B cell (primary cell): ENCODE results near the gene EFNA5. TPM values are rescaled to one million over a fixed set of nuclear protein-coding genes. Genes with fewer than 3 reads are reported as not detected.

Experiments
- ATAC-seq: fragments of 200-7000 bp; cut with Tn5 transposase; one replicate; pipeline ENCODE4 v1.10.0; 2021; ENCODE audit warnings: low read depth, mild to moderate bottlenecking, moderate number of reproducible peaks, moderate library complexity
- CTCF ChIA-PET: fragments of 350-600 bp; sonication (Branson Sonifier 250); formaldehyde crosslinking; loops from one replicate; lab custom pipeline; 2021; ENCODE audit warnings: antibody characterized with exemption, inconsistent platforms; lab: Charles Lee
- POLR2A ChIA-PET: fragments of 350-600 bp; sonication (Branson Sonifier 250); formaldehyde crosslinking; loops from one replicate; lab custom pipeline; 2021; ENCODE audit warnings: antibody characterized with exemption; lab: Charles Lee
- DNase-seq: peaks from one replicate; pipeline ENCODE4 v3.0.0; 2013
- H2AFZ ChIP-seq: 2 replicates; pipeline ENCODE4 v1.6.1; 2012; ENCODE audit warnings: mild to moderate bottlenecking, low read depth, low read length; ENCODE audit not compliant: insufficient read depth, poor library complexity, severe bottlenecking
- H3K27ac ChIP-seq, 2 donors: 1 replicate in 1 of 2; 2 replicates in 1 of 2; pipeline ENCODE4 v1.5.1; 2012 to 2013; ENCODE audit warnings: low read length in 2 of 2, mild to moderate bottlenecking in 2 of 2, moderate library complexity in 1 of 2
- H3K27me3 ChIP-seq, 4 experiments: fragments of 200-600 bp in 1 of 4; sonication (generic) in 1 of 4; replicated peaks in 1 of 4; 1 replicate in 2 of 4; 2 replicates in 2 of 4; pipeline versions ENCODE4 v1.6.1 to v1.7.0; 2013 to 2016; ENCODE audit warnings: low read length in 3 of 4, mild to moderate bottlenecking in 2 of 4, mixed read lengths in 1 of 4, moderate library complexity in 1 of 4; ENCODE audit not compliant: insufficient read depth in 4 of 4, control insufficient read depth in 3 of 4; ENCODE audit errors: control extremely low read depth in 1 of 4
- H3K36me3 ChIP-seq, 2 experiments: replicated peaks in 1 of 2; 1 replicate in 1 of 2; 2 replicates in 1 of 2; pipeline versions ENCODE4 v1.6.1 to v1.7.1; 2013; ENCODE audit warnings: low read length in 1 of 2; ENCODE audit not compliant: insufficient read depth in 2 of 2, control insufficient read depth in 1 of 2; ENCODE audit errors: control extremely low read depth in 1 of 2, extremely low read depth in 1 of 2
- H3K4me1 ChIP-seq, 2 donors: fragments of 200-600 bp in 1 of 2; sonication (generic) in 1 of 2; 1 replicate in 1 of 2; 2 replicates in 1 of 2; pipeline versions ENCODE4 v1.5.1 to v1.6.1; 2013 to 2017; ENCODE audit warnings: low read length in 2 of 2; ENCODE audit not compliant: control insufficient read depth in 2 of 2, insufficient read depth in 2 of 2
- H3K4me2 ChIP-seq: replicated peaks from 2 replicates; pipeline ENCODE3; 2012; ENCODE audit warnings: mild to moderate bottlenecking, low read depth, low read length; ENCODE audit not compliant: poor library complexity, severe bottlenecking
- H3K4me3 ChIP-seq, 5 experiments: fragments of 200-600 bp in 1 of 5; sonication (generic) in 1 of 5; 1 replicate in 3 of 5; 2 replicates in 2 of 5; pipeline versions ENCODE4 v1.5.1 to v1.7.0; 2011 to 2016; ENCODE audit warnings: low read length in 4 of 5, mild to moderate bottlenecking in 4 of 5, low read depth in 2 of 5, control low read depth in 1 of 5, moderate library complexity in 1 of 5; ENCODE audit not compliant: insufficient read depth in 1 of 5; ENCODE audit errors: control extremely low read depth in 1 of 5, extremely low read depth in 1 of 5
- H3K79me2 ChIP-seq: fragments of 200-600 bp; sonication (generic); one replicate; pipeline ENCODE4 v1.6.0; 2016; ENCODE audit warnings: low read length; ENCODE audit not compliant: control insufficient read depth, insufficient read depth
- H3K9ac ChIP-seq: fragments of 200-600 bp; sonication (generic); 2 replicates; pipeline ENCODE4 v1.6.1; 2017; ENCODE audit warnings: mild to moderate bottlenecking, low read length, moderate library complexity
- H3K9me3 ChIP-seq, 3 donors: one replicate each; pipeline versions ENCODE4 v1.6.1 to v1.7.1; 2013; ENCODE audit warnings: low read length in 2 of 3; ENCODE audit not compliant: control insufficient read depth in 2 of 3, insufficient read depth in 1 of 3; ENCODE audit errors: control extremely low read depth in 1 of 3
- H4K20me1 ChIP-seq: 2 replicates; pipeline ENCODE4 v1.6.0; 2012; ENCODE audit warnings: mild to moderate bottlenecking, low read length; ENCODE audit not compliant: insufficient read depth, control insufficient read depth, poor library complexity, severe bottlenecking
- H3K27ac Mint-ChIP-seq: one replicate; pipeline ENCODE4 v1.8.0; 2021; ENCODE audit warnings: mixed read lengths
- H3K27me3 Mint-ChIP-seq: one replicate; pipeline ENCODE4 v1.8.0; 2021; ENCODE audit warnings: mixed read lengths
- H3K4me1 Mint-ChIP-seq: one replicate; pipeline ENCODE4 v1.8.0; 2021; ENCODE audit warnings: mixed read lengths
- H3K4me3 Mint-ChIP-seq: one replicate; pipeline ENCODE4 v1.8.0; 2021; ENCODE audit warnings: mixed read lengths
- H3K9me3 Mint-ChIP-seq: one replicate; pipeline ENCODE4 v1.8.0; 2022; ENCODE audit warnings: mixed read lengths; ENCODE audit not compliant: insufficient read depth
- EZH2 ChIP-seq: IDR thresholded peaks from 2 replicates; pipeline ENCODE4 v1.6.1; 2012; ENCODE audit warnings: borderline replicate concordance, low read depth, mild to moderate bottlenecking, moderate library complexity, low read length; ENCODE audit not compliant: insufficient read depth, poor library complexity, severe bottlenecking
- WGBS: methylation state at CpG from one replicate; pipeline ENCODE4 v1.1.5; 2013; ENCODE audit warnings: missing lambda C conversion rate; ENCODE audit not compliant: insufficient coverage; 5-methylcytosine and 5-hydroxymethylcytosine counted together
- intact Hi-C: fragments of 100-400 bp; cut with micrococcal nuclease; formaldehyde crosslinking; loops from one replicate; pipeline ENCODE4 v1.10.0; 2022
- polyA plus RNA-seq: library from polyadenylated mRNA; depleted of rRNA; stranded (reverse); fragments of >200 nt; gene quantifications from 2 replicates; pipeline ENCODE4 v1.2.3, GENCODE V29; 2012
- total RNA-seq, 2 donors: library from RNA; stranded (reverse); fragments of 120-200 nt in 1 of 2; gene quantifications; 1 replicate in 1 of 2; 2 replicates in 1 of 2; pipeline versions ENCODE4 v1.2.3 to v1.2.4, GENCODE V29; 2013 to 2022
- TF ChIP-seq, protein P1 (sequence below): fragments of 200-600 bp; IDR thresholded peaks from one replicate; pipeline ENCODE4 v1.8.0; 2022; ENCODE audit warnings: antibody characterized with exemption, mild to moderate bottlenecking

The EFNA5 gene
- total and polyA plus RNA-seq, 2 donors (not counting 1 experiment from before 2014, with no cell fraction given) = not detected

DNA sequence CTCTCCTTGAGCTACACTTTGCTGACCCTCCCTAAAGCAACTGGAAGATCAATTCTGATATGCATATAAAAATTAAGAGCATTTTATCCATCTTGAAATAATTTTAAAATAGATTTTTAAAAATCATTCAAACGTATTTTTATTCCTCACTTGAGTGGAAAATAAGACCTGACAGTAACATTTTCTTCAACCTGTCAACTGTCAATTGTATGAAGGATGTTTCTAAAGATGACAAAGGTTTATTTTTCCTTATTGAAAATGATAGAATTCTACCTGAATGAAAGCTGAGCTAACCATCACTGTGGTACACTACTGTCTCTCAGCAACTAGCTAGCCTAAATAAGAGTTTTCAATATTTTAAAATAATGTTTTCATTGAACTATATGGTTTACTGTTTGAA lies 7.0 kb downstream of the EFNA5 start:
- no peak overlapping the region for H3K4me3 ChIP-seq
- Mint-ChIP-seq H3K27ac (no peak overlapping the region), H3K27me3 (peaks cover 26% of the 10 kb centered on the region), H3K4me1 (peaks cover 2% of the 10 kb centered on the region), H3K9me3 (no peaks in the 10 kb centered on the region), H3K4me3 (no peak overlapping the region)
- H3K27me3 ChIP-seq = peaks cover 0 to 12% (median 3%) of the 10 kb centered on the region in 4 experiments
- ATAC-seq (no peak), DNase-seq (no peak)
- intact Hi-C loops = no loop called here
- TF ChIP-seq EZH2 = no peak
- TF ChIP-seq, protein P1, sequence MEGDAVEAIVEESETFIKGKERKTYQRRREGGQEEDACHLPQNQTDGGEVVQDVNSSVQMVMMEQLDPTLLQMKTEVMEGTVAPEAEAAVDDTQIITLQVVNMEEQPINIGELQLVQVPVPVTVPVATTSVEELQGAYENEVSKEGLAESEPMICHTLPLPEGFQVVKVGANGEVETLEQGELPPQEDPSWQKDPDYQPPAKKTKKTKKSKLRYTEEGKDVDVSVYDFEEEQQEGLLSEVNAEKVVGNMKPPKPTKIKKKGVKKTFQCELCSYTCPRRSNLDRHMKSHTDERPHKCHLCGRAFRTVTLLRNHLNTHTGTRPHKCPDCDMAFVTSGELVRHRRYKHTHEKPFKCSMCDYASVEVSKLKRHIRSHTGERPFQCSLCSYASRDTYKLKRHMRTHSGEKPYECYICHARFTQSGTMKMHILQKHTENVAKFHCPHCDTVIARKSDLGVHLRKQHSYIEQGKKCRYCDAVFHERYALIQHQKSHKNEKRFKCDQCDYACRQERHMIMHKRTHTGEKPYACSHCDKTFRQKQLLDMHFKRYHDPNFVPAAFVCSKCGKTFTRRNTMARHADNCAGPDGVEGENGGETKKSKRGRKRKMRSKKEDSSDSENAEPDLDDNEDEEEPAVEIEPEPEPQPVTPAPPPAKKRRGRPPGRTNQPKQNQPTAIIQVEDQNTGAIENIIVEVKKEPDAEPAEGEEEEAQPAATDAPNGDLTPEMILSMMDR = no peak
- H4K20me1 ChIP-seq = no peaks in the 10 kb centered on the region
- H3K4me2 ChIP-seq = no peak overlapping the region
- no peak overlapping the region for H2AFZ ChIP-seq
- CTCF ChIA-PET = interaction anchor here (0.6 to 1.7 kb wide), 2 partner anchors 9 to 11 kb away, joined by 3 to 4 read pairs; no protein-coding TSS in a partner anchor
- POLR2A ChIA-PET = no interaction called here
- no peaks in the 10 kb centered on the region for H3K4me1 ChIP-seq
- H3K9ac ChIP-seq = no peak overlapping the region
- H3K79me2 ChIP-seq = no peaks in the 10 kb centered on the region
- no CpG with 5 or more reads among the region's 1 CpG for WGBS
- no peaks in the 10 kb centered on the region for H3K36me3 ChIP-seq
- no peak overlapping the region for H3K27ac ChIP-seq
- H3K9me3 ChIP-seq = no peaks in the 10 kb centered on the region

GRCh38 chr5:107661650-107662044 lies 9.1 kb downstream of the EFNA5 start:
- no peaks in the 10 kb centered on the region for H3K9me3 ChIP-seq
- H3K79me2 ChIP-seq = no peaks in the 10 kb centered on the region
- ChIA-PET CTCF (no interaction called here), POLR2A (no interaction called here)
- ATAC-seq (no peak), DNase-seq (no peak)
- Mint-ChIP-seq H3K4me3 (no peak overlapping the region), H3K27me3 (peaks cover 20% of the 10 kb centered on the region), H3K9me3 (no peaks in the 10 kb centered on the region), H3K4me1 (no peaks in the 10 kb centered on the region), H3K27ac (no peak overlapping the region)
- no peaks in the 10 kb centered on the region for H3K4me1 ChIP-seq
- H3K9ac ChIP-seq = no peak overlapping the region
- TF ChIP-seq, protein P1 = no peak
- TF ChIP-seq EZH2 = no peak
- no peaks in the 10 kb centered on the region for H3K36me3 ChIP-seq
- H2AFZ ChIP-seq = no peak overlapping the region
- H4K20me1 ChIP-seq = no peaks in the 10 kb centered on the region
- WGBS = no CpG with 5 or more reads among the region's 1 CpG
- no peak overlapping the region for H3K27ac ChIP-seq
- peaks cover 0 to 4% (median 0%) of the 10 kb centered on the region in 4 experiments for H3K27me3 ChIP-seq
- H3K4me3 ChIP-seq = no peak overlapping the region
- intact Hi-C loops = no loop called here
- H3K4me2 ChIP-seq = no peak overlapping the region
